GM18498 (cell line): ENCODE data around the gene MED12L.

ENCODE experiments used
- ATAC-seq: cut with Tn5 transposase; IDR thresholded peaks from one replicate; pipeline ENCODE4 v1.9.1; 2021; ENCODE audit warnings: mild to moderate bottlenecking, moderate library complexity; ENCODE audit not compliant: unreplicated experiment

MED12L gene

DNA sequence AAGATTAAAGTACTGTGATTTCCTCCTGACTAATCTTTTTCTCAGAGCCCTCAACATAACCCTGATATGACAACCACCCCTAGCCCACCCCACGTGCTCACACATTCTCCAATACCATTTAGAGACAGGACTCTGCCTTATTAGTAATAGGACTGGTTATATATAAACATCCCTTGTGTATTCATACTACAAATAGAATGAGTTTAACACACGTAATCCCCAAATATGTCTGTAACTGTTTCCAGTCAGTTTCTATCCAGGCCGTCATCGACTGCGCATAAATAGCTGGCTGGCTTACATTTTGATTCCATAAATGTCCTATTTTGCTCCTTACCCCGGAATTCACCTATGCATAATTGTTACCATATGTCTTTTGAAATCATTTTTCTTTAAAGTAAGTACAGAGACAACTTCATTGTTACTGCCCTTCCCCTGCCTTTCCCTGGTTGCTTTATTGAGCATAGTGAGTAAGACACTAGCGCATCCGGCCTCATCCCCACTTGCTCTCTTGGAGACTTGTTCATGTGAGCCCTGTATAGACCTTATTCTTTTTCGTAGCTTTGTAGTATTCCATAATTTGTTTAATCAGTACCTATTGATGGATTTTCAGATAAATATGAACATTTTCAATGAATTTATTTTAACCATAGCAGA lies 196.3 kb downstream of the MED12L start:
- no peak for ATAC-seq

DNA sequence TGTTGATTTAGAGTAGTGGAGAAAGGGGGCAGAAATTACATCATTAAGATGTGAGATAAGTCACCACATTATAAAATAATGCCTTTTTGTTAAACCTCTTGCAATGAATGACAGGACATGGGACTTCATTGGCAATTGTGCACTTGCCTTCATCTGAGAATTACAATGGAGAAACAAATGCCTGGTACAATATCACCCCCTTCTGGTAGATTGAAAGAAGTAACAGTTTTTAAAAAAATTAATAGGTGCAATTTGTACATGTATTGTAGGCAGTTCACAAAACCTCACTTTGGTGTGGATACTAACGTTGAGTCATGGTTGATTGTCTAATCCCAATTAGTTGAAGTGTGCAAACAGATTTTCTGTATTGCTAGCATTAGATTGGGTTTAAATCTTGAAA lies 197.5 kb downstream of the MED12L start:
- peak; percentile 37 for ATAC-seq

DNA sequence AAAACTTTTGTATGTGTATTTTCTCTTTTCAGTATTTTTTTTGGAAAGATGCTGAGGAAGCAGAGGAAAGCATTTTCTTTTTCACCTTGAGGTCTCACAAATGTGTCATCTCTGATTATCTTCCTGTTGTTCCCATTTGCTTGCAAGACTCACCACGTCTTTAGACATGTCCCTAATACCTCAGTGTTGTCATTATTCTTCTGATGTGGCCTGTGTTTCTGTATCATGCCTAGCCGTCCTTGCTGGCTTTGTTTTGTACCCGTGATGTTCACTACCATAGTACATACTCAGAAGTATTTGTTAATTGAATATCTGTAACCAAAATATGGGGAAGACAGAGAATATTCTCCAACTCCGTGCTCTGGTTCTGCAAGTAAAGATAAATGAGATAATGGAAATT lies 197.9 kb downstream of the MED12L start:
- ATAC-seq: no peak

DNA sequence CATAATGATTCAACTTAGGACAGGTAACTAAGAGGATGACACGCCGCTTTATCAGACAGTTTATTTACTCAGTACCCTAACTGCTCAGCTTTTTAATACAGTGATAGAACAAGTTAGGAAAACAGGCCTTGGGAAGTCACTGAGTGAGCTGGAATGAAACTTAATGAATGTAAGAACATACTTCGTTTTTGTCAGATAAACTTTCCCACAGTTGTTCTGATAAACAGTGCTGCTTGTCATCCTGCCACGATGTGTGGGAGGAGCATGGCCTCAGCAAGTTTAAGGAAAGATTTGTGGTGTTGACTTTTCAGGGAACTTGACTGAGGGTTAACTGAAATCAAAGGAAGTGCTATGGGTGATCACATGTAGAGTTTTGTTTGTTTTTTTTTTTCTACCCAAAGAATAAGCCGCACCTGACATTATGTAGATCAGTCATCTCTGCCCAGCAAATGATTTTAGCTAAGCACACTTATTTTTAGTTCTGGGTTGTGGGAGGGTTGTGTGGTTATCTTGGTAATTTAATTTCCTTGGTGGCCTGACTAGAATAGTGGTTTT lies 198.5 kb downstream of the MED12L start:
- no peak for ATAC-seq

DNA sequence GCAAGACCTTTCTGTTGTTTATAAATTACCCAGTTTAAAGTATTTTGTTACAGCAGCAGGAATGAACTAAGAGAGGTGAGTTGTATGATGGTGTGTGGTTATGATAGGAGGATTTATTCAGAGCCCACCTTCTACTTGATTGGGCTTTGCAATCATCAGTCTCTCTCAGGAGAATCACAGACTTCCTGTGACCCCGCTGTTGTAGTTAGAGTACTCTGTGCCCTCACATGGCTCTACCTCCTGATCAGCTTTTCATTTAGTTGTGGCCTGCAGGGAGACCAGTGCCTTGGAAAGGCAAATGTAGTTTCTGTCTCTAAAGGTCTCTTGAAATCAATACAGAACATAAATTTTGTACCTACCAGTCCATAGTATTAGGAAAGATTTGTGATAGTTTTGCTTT lies 200.5 kb downstream of the MED12L start:
- ATAC-seq: no peak

DNA sequence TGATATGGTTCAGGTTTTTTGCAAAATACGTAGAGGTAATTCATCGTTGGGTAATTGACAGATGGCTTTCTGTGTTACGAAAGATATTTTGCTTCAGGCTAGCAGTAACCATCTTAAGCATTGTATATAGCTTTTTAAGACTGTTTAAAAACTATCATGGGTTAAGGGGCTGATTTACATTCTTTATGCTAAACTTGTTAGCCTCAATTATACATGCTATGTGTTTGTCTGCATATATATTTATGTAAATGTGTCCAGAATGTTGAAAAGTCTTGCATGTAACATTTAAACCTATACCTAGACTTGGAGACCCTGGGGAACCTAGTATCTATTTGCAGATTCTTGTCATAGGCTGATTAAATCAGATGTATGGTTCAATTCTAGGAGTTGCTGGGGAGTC lies 204.0 kb downstream of the MED12L start:
- no peak for ATAC-seq

DNA sequence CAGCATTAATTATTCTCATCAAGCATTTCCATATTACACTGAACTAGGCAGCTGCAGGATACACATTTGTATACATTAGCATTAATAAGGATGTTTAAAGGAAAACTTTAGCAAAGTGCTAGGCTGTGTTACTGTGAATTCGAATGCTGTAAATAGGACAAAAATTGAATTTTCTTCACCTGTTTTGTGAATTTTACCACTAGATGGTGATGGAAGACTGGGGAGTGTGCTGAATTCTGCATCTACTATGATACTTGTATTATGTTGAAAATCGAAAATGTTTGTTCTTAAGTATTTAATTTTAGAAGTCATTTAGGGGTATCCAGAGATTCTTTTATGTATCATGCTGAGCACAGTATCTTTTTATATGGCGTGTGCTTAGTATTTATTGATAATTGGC lies 205.2 kb downstream of the MED12L start:
- ATAC-seq: no peak

DNA sequence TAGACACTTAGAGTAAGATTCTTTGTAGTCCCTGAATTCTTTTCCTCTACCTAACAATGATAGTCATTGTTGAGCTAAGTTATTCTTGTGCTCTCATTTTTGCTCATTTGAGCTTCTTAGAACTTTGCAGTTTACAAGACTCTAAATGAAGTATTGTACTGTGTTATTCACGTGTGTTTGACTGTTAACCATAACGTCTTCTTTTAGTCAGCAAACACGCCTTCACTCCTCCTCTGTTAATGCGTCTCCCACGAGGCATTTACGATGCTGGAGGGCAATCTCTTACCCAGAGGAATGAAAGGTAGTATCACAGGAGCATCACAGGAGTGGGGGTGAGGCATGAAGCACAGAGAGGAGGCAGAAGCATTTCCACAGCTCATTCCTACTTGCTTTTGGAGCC lies 207.7 kb downstream of the MED12L start:
- ATAC-seq: no peak

DNA sequence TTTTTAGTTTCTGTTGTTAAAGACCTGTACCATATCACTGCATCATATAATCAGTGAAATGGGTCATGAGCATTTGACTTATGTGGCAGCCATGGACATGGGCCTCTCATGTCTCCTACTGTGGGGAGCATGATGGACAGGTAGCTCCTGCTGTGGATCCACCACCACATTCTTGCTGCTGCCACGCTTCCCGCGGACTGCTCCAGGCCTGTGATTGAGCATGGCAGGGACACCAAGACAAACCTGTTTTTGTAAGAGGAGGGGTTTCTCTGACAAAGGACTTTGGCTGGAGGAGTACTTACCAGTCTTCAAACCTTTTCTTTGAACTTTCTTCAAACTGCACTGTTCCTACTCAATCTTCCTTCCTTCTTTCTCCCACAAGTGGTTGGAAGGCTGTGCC lies 210.8 kb downstream of the MED12L start:
- no peak for ATAC-seq

DNA sequence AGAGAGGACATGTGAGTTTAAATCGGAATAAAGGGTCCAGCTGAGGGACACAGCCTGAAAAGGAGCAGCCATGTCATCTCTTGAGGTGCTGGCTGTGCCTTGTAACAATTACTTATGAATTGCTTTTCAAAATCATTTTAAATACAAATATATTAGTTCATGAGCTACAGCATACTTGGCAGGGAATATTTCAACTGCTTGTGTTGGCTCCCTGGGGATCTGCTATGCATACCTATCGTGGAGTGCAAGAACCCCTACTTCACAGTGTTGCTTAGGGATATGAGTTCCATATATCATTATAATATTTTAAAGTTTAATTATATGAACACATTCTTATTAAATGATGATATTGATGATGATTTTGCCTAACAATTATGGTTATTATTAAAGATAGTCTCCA lies 212.0 kb downstream of the MED12L start:
- no peak for ATAC-seq

DNA sequence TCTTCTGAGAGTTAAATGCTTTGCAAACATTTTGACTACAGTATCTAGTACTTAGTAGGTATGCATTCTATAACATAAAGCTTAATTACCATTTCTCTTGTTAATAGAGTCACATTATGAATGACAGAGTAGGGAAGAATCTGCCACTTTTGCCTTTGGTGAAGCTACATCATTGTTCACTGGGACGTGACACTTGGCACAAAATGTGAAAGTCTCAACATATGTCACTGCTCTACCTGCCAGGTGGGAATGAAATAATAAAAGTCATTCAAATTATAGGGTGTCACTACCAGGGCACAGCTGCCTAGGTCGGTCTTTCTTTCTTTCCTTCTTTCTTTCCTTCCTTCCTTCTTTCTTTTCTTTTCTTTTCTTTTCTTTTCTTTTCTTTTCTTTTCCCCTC lies 213.5 kb downstream of the MED12L start:
- ATAC-seq: no peak

DNA sequence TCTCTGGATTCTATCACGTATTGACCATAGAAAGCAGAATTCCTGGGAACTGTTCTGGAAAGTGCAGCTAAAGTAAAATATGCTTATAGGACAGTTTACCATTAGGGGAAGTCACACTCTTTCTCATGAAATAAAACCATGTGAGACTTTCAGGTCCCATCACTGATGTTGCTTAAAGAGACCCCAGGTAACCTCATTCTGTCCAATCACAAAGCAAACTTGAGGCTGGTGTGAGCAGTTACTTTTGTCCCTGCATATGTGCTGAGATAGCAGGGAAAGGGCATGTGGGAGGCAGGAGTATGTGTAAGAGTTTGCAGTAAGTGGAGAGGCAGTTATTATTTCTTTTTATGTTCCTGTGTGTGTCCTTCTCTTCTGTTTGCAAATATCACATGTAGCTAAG lies 215.1 kb downstream of the MED12L start:
- ATAC-seq: no peak

DNA sequence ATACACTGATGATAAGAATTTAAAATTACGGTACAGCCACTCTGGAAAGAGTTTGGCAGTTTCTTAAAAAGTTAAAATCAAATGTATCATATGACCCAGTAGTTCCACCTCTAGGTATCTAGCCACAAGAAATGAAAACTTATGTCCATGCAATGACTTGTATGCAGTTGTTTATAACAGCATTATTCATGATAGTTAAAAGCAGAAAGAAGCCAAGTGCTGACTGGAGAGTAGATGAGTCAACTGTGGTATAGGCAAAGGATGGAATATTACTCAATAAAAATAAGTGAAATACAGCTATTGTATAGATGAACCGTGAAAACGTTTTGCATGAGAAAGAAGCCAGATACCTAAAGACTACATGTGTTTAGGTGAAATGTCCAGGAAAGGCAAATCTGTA lies 216.3 kb downstream of the MED12L start:
- no peak for ATAC-seq

DNA sequence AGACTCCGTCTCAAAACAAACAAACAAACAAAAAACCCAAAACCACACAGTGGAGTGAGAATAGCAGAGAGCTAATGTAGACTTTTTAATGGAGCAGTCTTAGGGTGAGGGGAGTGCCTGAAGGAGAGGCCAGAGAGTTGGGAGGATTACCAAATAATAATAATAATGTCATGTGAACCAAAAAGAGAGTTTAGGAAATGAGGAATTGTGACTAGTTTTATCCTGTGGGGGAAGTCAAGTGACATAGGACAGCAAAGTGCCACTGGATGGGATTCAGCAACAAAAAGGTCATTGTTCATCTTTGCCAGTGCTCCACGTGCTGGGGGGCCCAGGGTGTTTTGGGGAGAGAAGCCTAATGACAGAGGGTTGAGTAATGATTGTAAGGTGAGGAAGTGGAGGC lies 218.3 kb downstream of the MED12L start:
- no peak for ATAC-seq

DNA sequence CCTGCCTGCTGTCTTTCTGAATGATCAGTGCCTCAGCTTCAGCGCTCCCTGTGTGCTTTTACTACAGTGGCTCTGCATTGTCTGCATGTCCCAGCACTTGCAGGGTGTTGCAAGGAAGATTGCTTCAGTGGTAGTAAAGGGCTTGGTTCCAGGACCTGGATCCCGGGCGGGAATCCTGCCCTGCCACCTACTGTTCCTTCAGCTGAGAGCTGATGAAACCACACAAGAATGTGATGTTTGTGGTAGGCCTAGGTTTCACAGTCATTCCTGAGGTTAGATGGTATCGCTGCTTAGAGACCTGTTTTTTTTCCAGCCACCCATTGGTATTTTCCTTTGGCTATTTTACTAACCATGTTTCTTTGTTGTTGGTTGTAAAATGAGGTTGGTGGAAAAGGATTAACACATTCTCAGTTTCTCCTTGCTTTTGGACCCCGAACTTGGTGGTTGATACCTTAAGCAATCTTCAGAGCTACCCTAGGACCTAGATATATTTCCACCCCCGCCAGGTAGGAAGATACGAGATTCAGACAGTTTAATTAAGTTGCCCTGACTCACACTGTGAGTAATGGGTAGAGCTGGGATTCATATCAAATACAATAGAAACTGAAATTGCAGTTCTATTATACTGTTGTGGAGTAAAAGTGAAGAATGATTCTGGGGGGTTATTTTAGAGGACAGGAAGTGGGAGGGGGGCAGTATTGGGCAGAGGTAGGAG lies 219.8 kb downstream of the MED12L start:
- ATAC-seq: no peak

DNA sequence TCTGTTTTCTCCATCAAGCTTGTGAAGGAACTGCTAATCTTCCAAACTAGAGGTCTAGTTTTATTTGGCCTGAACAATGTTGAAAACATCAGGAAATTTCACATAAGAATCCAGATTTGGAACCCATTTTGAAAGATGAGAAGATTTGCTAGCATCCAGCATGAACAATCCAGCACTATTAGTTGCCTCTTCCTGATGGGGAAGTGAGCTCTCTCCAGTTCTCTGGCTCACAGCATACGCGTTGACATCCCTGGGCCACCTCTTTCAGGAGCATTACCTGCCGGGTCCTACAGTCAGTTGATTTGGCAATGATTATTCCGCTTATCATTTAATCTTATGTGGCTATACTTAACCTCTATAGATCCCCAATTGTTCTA lies 220.3 kb downstream of the MED12L start:
- ATAC-seq: no peak

DNA sequence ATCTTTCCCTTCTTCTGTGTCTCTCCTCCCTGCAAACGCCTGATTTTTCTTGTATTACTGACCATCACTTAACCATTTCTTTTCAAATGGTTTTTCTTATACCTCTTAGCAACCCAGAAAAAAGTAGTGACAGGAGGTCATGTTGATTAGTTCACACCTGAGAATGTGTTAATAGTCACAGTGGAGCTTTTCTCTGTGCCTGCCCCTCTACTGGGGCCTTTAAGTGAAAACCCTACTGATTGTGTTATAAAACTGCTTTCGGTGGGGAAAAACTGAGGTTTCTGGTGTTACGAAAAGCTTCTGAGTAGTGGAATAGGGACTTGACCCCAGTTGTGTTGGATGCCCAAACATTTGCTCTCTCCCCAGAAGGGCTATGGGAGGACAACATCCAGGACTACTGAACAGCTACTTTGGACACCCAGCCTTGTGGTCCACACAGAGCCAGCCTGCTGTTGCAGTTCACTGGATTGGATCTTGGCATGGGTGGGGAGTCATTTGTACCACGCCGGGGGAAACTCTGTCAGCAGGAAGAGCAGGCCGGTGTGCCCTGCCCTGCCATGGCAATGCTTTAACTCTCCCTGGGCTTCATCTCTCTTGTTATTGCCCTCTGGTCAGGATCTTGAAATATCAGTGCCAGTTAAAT lies 220.8 kb downstream of the MED12L start:
- no peak for ATAC-seq

DNA sequence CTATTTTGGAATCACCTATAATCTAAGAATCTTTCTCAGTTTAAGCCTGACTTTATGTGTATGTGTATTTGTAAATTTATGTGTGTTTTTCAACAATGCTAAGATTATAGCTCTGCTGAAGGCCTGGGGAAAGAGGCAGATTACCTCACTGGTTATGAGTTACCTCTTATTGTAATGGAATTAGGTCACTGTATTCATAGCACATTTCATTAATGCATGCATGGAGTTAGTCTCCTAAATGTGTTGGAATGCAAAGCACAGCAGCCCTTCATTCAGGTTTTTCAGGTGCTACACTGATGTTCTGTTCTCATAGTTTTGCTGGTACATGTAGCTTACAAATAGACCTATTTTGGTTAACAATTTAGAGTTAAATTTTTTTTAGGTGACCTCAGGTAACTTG lies 221.7 kb downstream of the MED12L start:
- no peak for ATAC-seq

DNA sequence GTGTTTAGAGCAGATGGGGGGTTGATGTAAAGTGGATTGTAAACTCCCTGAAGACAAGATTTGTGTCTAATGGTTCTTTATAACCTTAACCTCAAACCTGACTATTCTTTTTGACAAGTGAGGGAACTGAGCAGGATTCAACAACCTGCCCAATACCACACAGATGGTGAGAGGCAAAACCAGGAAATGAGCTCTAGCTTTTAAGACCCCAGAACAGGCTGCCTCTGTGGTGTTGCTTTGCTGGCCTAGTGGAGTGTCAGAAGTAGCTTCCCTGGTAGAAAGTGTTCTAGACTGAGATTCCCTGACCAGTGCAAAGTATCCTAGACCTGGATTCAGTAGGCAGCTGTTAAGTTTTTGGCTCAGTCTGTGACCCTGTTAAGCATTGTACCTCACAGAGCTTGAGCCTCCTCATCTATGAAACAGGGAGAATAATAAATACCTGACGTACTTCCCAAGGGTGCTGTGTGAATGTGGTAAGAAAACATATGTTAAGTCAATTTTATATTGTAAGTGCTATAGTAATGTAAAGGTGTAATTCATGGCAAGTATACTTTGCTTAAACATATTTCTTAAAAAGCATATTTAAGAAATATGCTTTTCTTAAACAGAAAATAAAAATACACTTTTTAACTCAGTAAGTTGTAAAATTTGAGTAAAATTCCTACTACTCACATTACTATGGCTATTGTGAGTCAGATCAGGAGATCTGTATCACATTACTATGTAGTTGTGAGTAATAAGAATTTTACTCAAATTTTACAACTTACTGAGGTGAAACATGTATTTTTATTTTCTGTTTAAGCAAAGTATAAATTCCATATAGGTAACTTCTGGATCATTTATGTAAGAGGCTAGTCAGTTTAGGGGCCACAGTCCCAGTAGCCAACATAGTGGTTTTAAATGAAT lies 222.4 kb downstream of the MED12L start:
- no peak for ATAC-seq

DNA sequence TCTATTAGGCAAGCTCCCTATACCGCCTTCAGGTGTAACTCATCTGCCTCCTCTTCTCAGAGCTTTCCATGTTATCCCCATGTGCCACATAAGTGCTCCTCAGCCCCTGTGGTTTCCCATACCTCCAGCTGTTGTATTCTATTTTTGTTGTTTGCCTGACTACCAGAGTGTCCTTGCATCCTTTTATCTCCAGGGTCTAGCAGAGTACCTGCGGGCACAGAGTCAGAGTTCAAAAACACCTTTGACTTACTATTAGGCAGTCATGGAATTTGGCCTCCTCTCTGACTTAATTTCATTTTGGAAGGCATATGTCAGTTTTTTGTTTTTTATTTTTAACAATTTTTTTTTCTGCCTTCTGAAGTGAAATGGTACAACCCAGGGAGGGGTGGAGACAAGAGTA lies 224.1 kb downstream of the MED12L start:
- no peak for ATAC-seq

DNA sequence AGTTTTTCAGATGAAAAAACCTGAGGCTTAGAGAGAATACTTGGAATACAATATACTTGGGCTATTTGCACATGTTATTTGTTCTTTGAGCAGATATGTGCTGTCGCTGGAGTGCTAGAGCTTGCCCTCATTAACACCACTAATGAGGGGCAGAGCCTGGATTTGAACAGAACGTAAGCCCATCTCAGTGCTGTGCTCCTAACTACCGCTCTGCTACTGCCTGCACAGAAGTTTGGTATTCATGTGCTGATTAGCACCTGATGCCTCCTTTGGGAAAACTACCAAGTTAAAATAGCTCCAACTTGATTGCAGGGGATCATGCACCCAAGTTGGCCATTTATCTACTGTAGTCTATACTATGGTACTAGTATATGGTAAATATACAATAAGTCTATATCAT lies 227.5 kb downstream of the MED12L start:
- no peak for ATAC-seq
